HG03469 (cell line): ENCODE results near the gene TPTE.
"Not testable (repeated sequence)": the region's sequence is repeated elsewhere in the genome, so short reads cannot be mapped to it uniquely, and the experiment has no call there.

Experiments used
- ATAC-seq: cut with Tn5 transposase; IDR thresholded peaks from one replicate; pipeline ENCODE4 v1.9.1; 2021; ENCODE audit warnings: mild to moderate bottlenecking, moderate library complexity, moderate number of reproducible peaks; ENCODE audit not compliant: unreplicated experiment

Gene TPTE

DNA sequence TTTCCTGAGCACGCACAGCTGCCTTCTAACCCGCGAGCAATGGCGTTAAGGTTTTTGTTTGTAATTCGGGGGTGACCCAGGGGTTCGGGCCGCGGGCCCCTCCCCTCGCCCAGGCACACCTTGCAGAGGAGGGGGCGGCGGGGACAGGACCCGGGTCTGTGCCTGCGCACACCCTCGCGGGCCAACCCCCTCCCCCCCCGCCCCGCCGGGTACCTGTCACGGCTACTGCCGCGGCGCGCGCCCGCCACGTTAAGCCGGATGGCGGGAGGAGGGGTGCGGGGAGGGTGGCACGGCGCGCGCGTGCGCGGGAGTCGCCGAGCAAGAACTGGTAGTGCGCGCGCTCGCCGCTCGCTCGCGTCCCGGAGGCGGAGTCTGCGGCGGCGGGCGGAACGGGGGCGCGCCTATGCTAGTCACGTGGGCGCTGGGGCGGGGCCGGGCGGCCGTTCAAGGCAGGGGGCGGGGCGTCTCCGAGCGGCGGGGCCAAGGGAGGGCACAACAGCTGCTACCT, at the start of gene TPTE:
TPTE (plus strand) TSS at position 493 of the 508 bp plus-strand sequence. CDS start 17,141 bp downstream, outside the sequence.
- no peak for ATAC-seq

DNA sequence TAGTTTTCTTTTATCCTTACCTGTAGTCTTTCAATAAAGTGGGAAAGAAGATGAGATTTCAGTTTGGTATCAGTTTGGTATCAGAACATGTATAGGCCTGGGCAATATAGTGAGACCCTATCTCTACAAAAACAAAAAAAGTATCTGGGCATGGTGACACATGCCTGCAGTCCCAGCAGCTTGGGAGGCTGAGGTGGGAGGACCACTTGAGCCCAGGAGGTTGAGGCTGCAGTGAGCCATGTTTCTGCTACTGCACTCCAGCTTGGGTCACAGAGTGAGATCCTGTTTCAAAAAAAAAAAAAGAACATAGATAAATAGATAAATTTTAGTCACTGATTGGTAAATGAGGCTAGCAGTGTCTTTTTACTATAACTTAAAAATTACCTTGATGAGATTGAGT, 49.4 kb upstream of the TPTE start:
- ATAC-seq = not testable (repeated sequence)

DNA sequence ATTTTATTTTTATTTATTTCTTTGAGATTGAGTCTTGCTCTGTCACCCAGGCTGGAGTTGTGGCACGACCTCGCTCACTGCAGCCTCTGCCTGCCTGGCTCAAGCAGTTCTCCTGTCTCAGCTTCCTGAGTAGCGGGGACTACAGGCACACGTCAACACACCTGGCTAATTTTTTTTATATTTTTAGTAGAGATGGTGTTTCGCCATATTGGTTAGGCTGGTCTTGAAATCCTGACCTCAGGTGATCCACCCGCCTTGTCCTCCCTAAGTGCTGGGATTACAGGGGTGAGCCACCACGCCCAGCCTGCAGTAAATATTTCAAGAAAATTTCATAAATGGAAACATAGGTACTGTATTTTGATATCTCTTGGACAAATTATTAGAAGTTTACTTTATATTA, 43.6 kb upstream of the TPTE start:
- not testable (repeated sequence) for ATAC-seq

DNA sequence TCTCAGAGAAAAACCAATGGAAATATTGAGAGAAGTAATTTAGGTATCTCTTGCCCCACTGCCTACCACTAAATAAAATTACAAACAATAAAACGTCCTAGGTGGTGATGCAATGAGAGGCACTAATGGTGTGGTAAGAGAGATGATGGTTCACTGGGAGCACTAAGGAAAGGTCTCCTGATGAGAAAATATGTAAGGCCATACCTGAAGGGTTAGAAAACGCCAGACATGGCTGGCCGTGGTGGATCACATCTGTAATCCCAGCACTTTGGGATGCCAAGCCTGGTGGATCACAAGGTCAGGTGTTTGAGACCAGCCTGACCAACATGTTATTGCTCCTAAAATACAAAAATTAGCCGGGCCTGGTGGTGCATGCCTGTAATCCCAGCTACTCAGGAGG, 41.5 kb upstream of the TPTE start:
- ATAC-seq = not testable (repeated sequence)

DNA sequence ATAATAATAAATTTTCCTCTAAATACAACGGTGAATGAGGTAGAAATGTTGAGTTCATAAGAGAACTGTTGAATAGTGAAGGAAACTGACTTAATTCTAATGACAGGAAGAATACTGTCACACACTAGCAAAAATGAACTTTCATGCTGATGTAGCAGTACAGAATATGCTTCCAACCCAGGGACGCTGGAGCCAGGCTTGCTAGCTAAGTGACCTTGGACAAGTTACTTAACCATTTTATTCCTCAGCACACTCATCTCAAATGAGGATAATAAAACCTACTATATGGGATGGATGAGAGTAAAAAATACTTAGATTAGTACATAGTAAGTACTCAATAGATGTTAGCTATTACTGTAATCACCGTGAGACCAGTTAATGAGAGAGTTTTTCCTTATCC, 36.5 kb upstream of the TPTE start:
- ATAC-seq = not testable (repeated sequence)

DNA sequence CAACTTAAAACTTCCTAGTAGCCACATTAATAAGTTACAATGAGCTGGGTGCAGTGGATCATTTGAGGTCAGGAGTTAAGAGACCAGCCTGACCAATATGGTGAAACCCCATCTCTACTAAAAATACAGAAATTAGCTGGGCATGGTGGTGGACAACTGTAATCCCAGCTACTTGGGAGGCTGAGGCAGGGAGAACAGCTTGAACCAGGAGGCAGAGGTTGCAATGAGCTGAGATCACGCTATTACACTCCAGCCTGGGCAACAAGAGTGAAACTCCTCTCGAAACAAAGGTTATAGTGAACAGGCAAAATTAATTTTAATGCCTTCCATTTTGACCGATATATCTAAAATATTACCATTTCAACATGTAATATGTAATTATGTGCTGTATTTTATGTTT, 30.9 kb upstream of the TPTE start:
- ATAC-seq = not testable (repeated sequence)

DNA sequence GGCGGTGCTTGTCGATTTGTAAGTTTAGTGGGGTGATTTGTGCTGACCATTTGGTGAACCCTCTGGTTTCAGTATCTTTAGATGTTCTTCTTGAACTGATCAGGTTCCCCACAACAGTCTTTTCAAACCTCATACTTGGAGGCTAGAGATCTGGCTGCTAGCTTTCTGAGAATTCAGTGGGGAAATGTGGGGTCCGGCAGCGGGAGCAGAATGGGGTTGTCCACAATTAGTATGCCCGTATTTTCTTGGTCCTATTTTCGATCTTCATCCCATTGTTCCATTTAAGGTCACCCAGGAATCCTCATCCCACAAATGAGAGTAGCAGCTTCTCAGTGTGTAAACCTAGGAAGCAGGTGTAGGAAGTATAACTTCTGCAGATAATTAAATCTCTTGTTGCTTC, 10.3 kb upstream of the TPTE start:
- no peak for ATAC-seq

DNA sequence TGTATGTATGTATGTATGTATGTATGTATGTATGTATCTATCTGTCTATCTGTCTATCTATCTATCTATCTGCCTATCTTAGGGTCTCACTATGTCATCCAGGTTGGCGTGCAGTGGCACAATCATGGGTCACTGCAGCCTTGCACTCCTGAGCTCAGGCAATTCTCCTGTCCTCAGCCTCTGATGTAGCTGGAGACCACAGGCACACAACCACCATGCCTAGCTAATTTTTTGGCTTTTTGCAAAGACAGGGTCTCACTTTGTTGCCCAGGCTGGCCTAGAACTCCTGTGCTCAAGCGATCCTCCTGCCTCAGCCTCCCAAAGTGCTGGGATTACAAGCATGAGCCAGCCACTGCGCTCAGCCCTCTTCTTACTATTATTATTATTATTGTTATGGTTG, 4.5 kb upstream of the TPTE start:
- not testable (repeated sequence) for ATAC-seq

DNA sequence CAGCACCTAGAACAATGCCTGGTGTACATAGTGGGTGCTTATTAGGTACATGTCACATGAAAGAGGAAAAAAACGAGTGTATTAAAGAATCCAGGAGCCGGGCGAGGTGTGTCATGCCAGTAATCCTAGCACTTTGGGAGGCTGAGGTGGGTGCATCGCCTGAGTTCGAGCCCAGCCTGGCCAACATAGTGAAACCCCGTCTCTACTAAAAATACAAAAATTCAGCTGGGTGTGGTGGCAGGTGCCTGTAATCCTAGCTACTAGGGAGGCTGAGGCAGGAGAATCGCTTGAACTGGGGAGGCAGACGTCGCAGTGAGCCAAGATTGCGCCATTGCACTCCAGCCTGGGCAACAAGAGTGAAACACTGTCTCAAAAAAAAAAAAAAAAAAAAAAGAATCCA, 3.5 kb upstream of the TPTE start:
- ATAC-seq = not testable (repeated sequence)

DNA sequence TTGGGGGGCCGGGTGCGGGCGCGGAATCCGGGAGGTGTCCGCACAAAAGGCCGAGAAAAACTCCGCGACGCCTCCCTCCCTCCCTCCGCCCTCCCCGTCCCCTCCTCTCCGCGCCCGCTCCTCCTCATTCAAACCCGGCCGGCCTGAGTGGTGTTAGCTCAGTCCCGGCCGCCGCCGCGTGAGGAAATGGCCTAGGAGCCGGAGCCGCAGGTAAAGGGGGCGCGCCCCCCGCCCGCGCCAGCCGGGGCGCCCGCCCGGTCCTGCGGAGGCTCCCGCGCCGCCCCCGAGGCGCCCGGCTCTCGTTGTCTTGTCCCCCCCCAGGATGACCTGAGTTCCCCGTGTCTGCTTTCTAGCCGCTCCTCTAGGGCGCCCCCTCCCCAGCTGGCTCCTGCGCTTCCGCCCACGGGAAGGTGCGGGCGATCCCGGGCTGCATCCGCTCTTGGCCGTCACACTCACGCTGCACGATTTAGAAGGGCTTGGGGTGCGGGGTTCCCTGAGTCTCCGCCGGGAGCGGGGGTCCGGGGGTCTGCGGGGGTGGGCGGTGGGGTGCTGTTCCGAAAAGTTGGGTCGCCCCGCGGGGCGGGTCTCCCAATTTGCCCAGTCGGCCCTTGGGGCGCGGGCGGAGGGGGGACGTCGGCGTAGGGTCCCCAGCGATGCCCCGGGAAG, 585 bp downstream of the TPTE start:
- ATAC-seq = not testable (repeated sequence)

DNA sequence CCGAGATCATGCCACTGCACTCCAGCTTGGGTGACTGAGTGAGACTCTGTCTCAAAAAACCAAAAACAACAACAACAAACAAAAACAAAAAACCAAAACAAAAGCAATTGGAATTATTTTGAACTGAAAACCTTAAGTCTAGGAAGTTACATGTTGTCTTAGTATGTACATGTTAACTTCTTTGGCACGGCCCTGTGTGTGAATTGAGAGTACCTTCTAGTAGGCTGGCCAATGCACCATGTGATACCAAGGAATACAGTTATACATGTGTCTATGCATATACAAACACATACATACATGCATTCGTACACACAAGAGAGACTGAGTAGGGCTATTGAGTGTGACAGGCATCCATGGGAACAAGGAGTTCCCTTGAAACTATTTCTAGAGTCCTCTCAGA, 18.6 kb downstream of the TPTE start:
- no peak for ATAC-seq

DNA sequence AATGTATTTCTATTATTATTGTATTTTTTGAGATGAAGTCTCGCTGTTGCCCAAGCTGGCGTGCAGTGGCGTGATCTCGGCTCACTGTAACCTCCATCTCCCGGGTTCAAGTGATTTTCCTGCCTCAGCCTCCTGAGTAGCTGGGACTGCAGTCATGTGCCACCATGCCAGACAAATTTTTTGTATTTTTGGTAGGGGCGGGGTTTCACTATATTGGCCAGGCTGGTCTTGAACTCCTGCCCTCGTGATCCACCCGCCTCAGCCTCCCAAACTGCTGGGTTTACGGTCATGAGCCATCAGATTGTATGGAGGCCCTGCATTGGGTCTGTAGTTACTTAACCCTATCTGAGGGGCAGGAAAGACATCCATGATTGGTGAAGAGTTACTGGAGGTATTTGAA, 23.0 kb downstream of the TPTE start:
- not testable (repeated sequence) for ATAC-seq

DNA sequence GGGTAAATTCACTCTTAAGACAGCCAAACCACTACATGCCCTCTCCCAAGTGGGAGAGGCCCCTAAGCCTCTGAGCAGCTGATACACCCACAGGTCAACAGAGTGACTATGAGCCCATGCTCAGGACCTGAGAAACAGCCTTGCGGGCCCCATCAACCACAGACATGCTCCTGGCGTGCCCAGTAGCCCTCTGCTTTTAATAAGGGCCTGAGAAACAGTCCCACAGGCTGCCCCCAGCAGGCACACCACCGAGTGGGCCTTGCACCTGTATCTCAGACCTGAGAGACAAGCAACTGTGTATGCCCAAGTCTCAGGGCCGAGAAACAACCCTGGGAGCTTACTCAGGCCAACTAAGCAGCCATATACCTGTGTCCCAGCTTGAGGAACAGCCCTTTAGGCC, 26.5 kb downstream of the TPTE start:
- not testable (repeated sequence) for ATAC-seq

DNA sequence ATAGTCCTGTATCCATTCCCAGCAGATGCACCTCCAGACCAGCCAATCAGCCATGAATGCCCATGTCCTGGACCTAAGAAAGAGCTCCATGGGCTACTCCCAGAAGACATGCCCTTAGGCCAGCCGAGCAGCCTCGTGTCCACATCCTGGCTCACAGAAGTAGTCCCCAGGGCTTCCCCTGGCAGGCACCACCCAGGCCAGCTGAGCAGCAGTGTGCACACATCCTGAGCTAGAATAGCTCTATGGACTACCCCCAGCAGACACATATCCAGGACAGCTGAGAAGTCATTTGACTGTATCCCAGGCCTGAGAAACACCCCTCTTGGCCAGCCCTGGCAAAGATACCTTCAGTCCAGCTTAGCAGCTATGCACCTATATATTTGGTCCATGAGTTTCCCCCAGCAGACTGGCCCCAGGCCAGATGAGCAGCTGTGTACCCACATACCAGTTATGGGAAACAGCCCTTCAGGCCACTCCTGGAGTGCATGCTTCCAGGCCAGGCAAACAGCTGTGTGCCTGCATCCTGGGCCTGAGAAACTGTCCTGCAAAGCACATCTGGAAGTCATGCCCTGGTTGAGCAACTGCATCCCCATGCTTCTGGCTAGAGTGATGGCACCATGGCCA, 27.1 kb downstream of the TPTE start:
- ATAC-seq = not testable (repeated sequence)

DNA sequence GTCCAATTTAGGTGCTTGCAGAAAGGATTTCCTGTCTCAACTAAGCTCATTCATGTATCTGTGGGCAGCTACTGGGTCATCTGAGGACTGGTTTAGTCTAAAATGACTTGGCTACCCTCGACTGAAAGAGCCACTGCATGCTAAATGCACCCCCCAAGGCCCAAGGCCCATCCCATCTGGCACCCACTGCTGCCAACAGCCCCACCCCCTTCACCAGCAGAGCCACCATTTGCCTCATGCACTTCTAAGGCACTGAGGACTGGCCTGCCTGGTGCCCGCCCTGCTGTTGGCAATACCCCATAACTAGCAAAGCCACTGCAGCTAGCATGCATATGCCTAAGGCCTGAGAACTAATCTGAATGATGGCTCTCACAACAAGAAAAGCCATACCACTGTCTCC, 49.4 kb downstream of the TPTE start:
- not testable (repeated sequence) for ATAC-seq

DNA sequence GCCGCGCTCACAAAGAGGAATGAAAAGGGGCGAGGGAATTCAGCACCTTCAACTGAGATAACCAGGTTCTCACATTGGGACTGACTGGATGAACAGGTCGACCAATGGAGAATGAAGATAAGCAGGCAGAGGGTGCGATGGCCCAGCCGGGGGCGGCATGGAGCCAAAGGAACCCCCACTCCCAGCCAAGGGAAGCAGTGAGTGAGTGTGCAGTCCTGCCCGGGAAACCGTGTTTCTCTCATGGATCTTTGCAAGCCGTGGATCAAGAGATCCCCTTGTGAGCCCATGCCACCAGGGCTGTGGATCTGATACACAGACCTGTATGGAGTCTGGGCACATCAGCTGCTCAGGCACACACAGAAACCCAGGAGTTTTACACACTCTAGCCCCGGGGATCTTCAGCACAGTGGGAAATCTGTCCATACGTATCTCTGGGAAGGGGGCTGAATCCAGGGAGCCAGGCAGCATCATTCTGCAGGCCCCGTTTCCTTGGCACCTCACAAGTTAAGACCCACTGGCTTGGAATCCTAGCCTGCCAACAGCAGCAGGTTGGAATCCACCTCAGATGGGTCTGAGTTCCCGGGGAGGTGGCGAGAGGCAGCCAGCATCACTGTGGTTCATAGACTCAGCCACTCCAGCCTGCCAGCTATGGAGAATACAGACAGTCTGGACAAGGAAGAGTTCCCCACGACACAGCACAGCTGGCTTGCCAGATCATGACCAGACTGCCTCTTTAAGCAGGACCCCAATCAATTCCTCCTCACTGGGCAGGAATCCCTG, 53.3 kb downstream of the TPTE start:
- ATAC-seq = not testable (repeated sequence)

DNA sequence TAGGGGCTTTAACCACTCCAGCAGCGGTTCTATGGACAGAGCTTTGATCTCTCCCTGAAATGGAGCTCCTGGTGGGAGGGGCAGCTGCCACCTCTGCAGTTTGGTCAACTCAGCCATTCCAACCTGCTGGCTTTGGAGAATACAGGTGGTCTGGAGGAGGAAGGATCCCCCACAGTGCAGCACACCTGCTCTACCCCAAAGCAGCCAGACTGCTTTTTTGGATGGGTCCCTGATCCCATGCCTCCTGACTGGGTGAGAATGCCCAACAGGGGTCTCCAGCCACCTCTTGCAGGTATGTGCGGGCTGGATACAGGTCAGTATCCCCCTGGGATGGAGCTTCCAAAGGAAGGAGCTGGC, 53.9 kb downstream of the TPTE start:
- ATAC-seq = no peak

DNA sequence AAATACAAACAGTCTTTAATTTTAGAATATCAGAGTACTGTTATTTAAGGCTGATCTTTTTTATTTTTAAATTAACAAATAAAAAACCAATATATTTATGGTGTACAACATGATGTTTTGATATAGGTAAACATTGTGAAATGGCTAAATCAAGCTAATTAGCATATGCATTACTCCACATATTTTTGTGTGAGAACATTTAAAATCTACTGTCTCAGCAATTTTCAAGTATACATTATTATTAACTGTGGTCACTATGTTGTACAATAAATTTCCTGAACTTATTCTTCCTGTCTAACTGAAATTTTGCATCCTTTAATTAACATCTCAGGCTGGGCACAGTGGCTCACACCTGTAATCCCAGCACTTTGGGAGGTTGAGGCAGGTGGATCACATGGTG, 57.5 kb downstream of the TPTE start:
- not testable (repeated sequence) for ATAC-seq

DNA sequence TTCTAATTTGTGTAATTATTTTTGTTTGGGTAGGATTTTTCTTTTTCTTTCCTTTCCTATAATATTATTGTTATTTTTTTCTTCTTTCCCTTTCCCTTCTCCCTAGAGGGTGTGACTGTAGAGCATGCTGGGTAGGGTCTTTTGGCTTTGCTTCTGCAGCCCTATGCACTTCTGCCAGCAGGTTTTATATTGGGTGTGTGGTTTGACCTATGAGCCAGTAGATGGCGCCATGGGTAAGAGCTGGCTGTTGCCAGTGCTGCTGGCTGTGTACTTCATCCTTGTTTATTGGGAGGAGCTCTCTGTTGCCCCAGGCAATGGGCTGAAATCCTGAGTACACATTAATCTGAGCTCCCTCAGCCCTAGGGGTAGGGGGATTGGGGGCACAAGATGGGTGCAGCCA, 67.7 kb downstream of the TPTE start:
- not testable (repeated sequence) for ATAC-seq

DNA sequence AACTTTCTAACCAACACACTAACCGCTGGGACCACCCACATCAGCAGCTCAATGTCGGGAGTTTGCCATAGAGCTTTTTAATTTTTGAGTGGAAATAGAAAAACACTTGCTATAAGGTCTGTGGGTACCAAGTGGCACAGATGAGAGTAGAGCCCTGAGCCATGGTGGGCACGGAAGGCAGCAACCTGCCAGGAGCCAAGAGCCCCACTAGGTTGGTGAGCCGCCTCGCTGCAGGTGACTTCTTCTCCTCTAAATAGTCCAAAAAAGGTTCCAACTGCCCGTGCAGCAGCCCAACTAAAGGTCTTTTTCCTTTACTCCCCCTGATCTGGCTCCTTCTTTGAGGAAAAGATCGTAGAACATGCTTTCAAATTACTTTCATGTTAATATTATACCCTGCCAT, 85.7 kb downstream of the TPTE start:
- not testable (repeated sequence) for ATAC-seq

DNA sequence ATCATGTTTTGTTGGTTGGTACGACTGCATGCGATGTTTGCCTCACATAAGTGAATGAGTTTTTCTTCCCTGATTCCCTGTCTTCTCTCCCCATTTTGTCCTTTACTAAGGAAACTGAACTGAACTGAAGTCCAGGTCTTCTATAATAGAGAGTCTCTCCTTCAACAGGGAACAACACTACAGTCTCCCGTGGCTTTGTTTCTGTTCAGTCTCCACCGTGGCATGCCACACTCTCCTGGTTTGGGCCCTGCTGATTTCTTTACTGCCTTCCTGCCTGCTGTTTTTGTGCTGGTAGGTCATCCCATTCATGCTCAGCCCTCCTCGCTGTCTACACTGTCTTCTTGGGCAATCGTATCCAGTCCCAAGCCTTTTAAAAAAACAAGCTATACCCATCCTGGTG, 92.9 kb downstream of the TPTE start:
- not testable (repeated sequence) for ATAC-seq

DNA sequence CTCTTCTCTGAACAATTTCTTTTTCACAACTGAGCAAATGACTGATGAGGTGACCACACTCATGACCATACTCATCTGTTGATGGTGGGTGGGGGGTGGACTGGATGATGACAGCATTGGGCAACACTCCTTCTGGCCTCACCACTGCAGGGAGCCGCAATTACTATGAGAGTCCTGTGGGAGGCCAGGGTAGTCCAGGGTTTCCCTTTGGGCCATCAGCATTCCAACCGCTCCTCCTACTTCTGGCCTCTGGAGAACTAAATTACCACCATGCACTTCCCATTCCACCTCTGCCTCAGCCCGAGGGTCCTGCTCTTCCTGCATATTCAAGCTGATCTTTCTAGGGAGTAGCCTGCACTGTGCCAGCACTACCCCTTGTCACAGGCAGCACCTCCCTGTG, 94.7 kb downstream of the TPTE start:
- ATAC-seq = not testable (repeated sequence)
